HG03460 (cell line): ENCODE results near the gene SLC6A13.
"Not testable (repeated sequence)": the region's sequence is repeated elsewhere in the genome, so short reads cannot be mapped to it uniquely, and the experiment has no call there.

Experiments used
- ATAC-seq: cut with Tn5 transposase; IDR thresholded peaks from one replicate; pipeline ENCODE4 v1.9.1; 2021; ENCODE audit not compliant: unreplicated experiment

Gene SLC6A13

GRCh38 chr12:262817-263216 lies at the start of gene SLC6A13:
Gene SLC6A13, minus strand, starts transcription at chr12:262836. Its CDS starts 2,784 bp downstream, at chr12:260052.
- no peak for ATAC-seq

GRCh38 chr12:308511-308910 lies 45.9 kb upstream of the SLC6A13 start:
- ATAC-seq, result no peak

GRCh38 chr12:307406-307805 lies 44.8 kb upstream of the SLC6A13 start:
- no peak for ATAC-seq

GRCh38 chr12:304805-305204 lies 42.2 kb upstream of the SLC6A13 start:
- no peak for ATAC-seq

- ATAC-seq, result not testable (repeated sequence)
These were observed 40.1 kb upstream of the SLC6A13 start for GRCh38 chr12:302766-303165.

GRCh38 chr12:300166-300565 lies 37.5 kb upstream of the SLC6A13 start:
- not testable (repeated sequence) for ATAC-seq

- ATAC-seq, result not testable (repeated sequence)
These were observed 36.9 kb upstream of the SLC6A13 start for GRCh38 chr12:299511-299910.

GRCh38 chr12:298059-298458 lies 35.4 kb upstream of the SLC6A13 start:
- ATAC-seq, result not testable (repeated sequence)

GRCh38 chr12:295132-295531 lies 32.5 kb upstream of the SLC6A13 start:
- ATAC-seq, result no peak

GRCh38 chr12:293199-293598 lies 30.6 kb upstream of the SLC6A13 start:
- no peak for ATAC-seq

- no peak for ATAC-seq
These were observed 29.6 kb upstream of the SLC6A13 start for GRCh38 chr12:292186-292585.

- ATAC-seq, result no peak
These were observed 28.6 kb upstream of the SLC6A13 start for GRCh38 chr12:291153-291723.

GRCh38 chr12:288687-289086 lies 26.1 kb upstream of the SLC6A13 start:
- ATAC-seq, result no peak

GRCh38 chr12:286531-287300 lies 24.1 kb upstream of the SLC6A13 start:
- no peak for ATAC-seq

GRCh38 chr12:278046-278445 lies 15.4 kb upstream of the SLC6A13 start:
- no peak for ATAC-seq

- ATAC-seq, result no peak
These were observed 13.2 kb upstream of the SLC6A13 start for GRCh38 chr12:275812-276211.

GRCh38 chr12:273382-273781 lies 10.7 kb upstream of the SLC6A13 start:
- ATAC-seq, result no peak

GRCh38 chr12:272942-273341 lies 10.3 kb upstream of the SLC6A13 start:
- ATAC-seq, result no peak

- no peak for ATAC-seq
These were observed 8.5 kb upstream of the SLC6A13 start for GRCh38 chr12:271161-271560.

GRCh38 chr12:269191-269590 lies 6.6 kb upstream of the SLC6A13 start:
- ATAC-seq, result no peak

GRCh38 chr12:268483-268840 lies 5.8 kb upstream of the SLC6A13 start:
- ATAC-seq, result no peak

GRCh38 chr12:267581-268482 lies 5.2 kb upstream of the SLC6A13 start:
- no peak for ATAC-seq
